AG09309 (cell line): Measurements from ENCODE around the gene MSL1.
A peak's percentile ranks its signal among the peaks of the same experiment; 100 is the strongest.

Source experiments
- DNase-seq: peaks from one replicate; pipeline ENCODE4 v3.0.0-alpha.2; 2010; ENCODE audit warnings: low read depth
- H3K4me3 ChIP-seq: 2 replicates; pipeline ENCODE4 v1.5.1; 2011; ENCODE audit warnings: mild to moderate bottlenecking, low read depth, low read length, moderate library complexity; ENCODE audit not compliant: control insufficient read depth
- TF ChIP-seq, protein P1 (sequence below): IDR thresholded peaks from 2 replicates; pipeline ENCODE4 v1.5.1; 2011; ENCODE audit warnings: mild to moderate bottlenecking, low read depth, low read length, inconsistent platforms; ENCODE audit not compliant: insufficient read depth, control insufficient read depth; ENCODE audit errors: missing control alignments

MSL1 gene

DNA sequence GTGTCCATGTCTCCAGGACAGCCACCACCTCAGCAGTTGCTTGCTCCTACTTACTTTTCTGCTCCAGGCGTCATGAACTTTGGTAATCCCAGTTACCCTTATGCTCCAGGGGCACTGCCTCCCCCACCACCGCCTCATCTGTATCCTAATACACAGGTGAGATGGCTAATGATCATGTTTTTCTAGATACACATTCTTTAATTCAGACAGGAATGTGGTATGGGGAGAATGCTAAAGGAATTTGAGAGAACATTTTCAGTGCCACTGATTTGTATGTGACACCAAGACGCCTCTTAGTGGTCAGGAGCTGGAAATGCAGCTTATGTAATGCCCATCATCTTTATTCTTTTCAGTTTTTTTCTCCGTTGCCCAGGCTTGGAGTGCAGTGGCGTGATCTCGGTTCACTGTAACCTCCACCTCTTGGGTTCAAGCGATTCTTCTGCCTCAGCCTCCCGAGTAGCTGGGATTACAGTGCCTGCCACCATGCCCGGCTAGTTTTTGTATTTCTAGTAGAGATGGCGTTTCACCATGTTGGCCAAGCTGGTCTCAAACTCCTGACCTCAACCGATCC lies 46.6 kb downstream of the MSL1 start:
- peak; percentile 37 for DNase-seq
- TF ChIP-seq, protein P1, sequence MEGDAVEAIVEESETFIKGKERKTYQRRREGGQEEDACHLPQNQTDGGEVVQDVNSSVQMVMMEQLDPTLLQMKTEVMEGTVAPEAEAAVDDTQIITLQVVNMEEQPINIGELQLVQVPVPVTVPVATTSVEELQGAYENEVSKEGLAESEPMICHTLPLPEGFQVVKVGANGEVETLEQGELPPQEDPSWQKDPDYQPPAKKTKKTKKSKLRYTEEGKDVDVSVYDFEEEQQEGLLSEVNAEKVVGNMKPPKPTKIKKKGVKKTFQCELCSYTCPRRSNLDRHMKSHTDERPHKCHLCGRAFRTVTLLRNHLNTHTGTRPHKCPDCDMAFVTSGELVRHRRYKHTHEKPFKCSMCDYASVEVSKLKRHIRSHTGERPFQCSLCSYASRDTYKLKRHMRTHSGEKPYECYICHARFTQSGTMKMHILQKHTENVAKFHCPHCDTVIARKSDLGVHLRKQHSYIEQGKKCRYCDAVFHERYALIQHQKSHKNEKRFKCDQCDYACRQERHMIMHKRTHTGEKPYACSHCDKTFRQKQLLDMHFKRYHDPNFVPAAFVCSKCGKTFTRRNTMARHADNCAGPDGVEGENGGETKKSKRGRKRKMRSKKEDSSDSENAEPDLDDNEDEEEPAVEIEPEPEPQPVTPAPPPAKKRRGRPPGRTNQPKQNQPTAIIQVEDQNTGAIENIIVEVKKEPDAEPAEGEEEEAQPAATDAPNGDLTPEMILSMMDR, result peak; percentile 69
- H3K4me3 ChIP-seq, result no peak overlapping the region

DNA sequence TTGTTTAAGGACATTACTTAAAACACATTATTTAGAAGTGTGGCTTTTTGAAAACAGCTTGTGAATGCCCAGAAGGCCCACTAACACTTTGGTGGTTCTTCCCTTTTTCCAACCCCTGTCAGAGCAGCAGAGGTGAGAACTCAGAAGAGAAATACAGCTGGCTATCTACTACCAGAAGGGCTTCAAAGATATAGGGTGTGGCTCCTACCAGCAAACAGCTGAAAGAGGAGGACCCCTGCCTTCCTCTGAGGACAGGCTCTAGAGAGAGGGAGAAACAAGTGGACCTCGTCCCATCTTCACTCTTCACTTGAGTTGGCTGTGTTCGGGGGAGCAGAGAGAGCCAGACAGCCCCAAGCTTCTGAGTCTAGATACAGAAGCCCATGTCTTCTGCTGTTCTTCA lies 48.6 kb downstream of the MSL1 start:
- TF ChIP-seq, protein P1, result no peak
- DNase-seq, result no peak
- H3K4me3 ChIP-seq, result no peak overlapping the region

DNA sequence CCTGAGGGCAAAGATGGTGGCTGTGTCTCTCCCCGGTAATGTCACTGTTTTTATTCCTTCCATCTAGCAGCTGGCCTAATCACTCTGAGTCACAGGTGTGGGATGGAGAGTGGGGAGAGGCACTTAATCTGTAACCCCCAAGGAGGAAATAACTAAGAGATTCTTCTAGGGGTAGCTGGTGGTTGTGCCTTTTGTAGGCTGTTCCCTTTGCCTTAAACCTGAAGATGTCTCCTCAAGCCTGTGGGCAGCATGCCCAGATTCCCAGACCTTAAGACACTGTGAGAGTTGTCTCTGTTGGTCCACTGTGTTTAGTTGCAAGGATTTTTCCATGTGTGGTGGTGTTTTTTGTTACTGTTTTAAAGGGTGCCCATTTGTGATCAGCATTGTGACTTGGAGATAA lies 50.0 kb downstream of the MSL1 start:
- H3K4me3 ChIP-seq, result no peak overlapping the region
- DNase-seq, result no peak
- TF ChIP-seq, protein P1, result no peak

DNA sequence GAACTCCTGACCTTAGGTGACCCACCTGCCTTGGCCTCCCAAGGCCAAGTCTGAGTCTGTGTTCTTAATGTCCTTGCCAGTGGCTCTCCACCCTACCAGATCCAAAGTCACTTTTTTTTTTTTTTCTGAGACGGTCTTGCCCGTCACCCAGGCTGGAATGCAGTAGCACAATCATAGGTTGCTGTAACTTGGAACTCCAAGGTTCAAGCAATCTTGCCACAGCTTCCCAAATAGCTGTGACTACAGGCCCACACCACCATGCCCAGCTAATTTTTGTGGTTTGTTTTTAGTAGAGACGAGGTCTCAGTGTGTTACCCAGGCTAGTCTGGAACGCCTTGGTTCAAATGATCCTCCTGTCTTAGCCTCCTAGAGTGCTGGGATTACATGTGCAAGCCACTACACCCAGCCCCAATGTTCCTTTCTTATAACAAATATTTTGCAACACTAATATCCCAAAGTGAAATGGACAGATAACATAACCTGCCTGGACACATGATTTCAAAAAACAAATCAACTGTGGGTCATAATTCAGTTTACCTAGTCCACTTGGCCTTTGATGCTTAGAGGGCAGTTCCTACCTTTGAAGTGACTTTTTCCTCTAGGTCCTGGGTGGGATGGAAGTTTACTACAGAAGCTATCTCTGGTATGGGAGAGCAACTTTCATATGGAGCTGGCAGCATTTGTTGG lies 51.5 kb downstream of the MSL1 start:
- H3K4me3 ChIP-seq, result no peak overlapping the region
- TF ChIP-seq, protein P1, result no peak
- DNase-seq, result no peak

DNA sequence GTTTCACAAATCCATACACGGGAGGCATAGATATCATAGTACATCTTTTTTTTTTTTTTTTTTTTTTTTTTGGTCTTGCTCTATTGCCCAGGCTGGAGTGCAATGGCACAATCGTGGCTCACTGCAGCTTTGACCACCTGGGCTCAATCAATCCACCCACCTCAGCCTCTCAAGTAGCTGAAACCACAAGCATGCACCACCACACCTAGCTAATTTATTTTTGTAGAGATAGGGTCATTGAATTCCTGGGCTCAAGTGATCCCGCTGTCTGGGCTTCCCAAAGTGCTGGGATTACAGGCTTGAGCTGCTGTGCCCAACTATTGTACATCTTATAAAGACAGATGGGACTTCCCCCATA lies 52.0 kb downstream of the MSL1 start:
- TF ChIP-seq, protein P1, result no peak

DNA sequence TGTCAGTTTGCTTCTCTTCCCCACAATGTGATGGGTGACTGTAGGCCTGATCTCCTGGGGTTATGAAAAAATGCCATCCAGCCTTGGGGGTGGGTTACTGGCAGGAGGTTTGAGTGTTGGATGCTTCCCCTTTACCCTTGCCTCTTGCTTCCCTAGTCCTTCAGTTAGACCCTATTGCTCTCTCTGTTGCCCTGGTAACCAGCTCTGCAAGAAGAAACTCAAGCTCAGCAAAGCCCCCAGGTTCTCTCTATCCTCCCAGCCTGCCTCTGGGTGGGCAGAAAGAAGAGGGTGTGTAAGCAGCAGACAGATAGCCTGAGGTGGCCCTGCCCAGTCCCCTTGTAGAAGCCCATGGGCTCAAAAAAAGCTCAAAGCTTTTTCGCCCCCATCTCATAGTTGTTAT lies 52.7 kb downstream of the MSL1 start:
- H3K4me3 ChIP-seq, result no peak overlapping the region

More for the DNA sequence above, 52.0 kb downstream of the MSL1 start:
- H3K4me3 ChIP-seq, result no peak overlapping the region
- no peak for DNase-seq

More for the DNA sequence above, 52.7 kb downstream of the MSL1 start:
- DNase-seq, result no peak
- TF ChIP-seq, protein P1, result no peak
